IPS-20b (cell line): ENCODE measurements around the gene GZMM.

Experiments used
- H3K27ac ChIP-seq: one replicate; pipeline ENCODE4 v1.5.1; 2013; ENCODE audit warnings: low read length
- H3K27me3 ChIP-seq: 2 replicates; pipeline ENCODE4 v1.6.1; 2013; ENCODE audit warnings: mild to moderate bottlenecking, low read length, inconsistent platforms; ENCODE audit not compliant: insufficient read depth
- H3K36me3 ChIP-seq: 2 replicates; pipeline ENCODE4 v1.6.1; 2013; ENCODE audit warnings: low read depth, mild to moderate bottlenecking, inconsistent platforms, low read length, moderate library complexity; ENCODE audit not compliant: insufficient read depth
- H3K4me1 ChIP-seq: 2 replicates; pipeline ENCODE4 v1.6.1; 2013; ENCODE audit warnings: mild to moderate bottlenecking, control low read depth, inconsistent platforms, low read length, moderate library complexity; ENCODE audit not compliant: insufficient read depth
- H3K4me3 ChIP-seq: 2 replicates; pipeline ENCODE4 v1.5.1; 2013; ENCODE audit warnings: mild to moderate bottlenecking, low read length, inconsistent platforms
- H3K9ac ChIP-seq: 2 replicates; pipeline ENCODE4 v1.6.1; 2013; ENCODE audit warnings: low read depth, mild to moderate bottlenecking, inconsistent platforms, low read length, moderate library complexity
- H3K9me3 ChIP-seq: 2 replicates; pipeline ENCODE4 v1.6.1; 2013; ENCODE audit warnings: mild to moderate bottlenecking, low read depth, low read length, inconsistent platforms; ENCODE audit not compliant: insufficient read depth

GZMM gene

DNA sequence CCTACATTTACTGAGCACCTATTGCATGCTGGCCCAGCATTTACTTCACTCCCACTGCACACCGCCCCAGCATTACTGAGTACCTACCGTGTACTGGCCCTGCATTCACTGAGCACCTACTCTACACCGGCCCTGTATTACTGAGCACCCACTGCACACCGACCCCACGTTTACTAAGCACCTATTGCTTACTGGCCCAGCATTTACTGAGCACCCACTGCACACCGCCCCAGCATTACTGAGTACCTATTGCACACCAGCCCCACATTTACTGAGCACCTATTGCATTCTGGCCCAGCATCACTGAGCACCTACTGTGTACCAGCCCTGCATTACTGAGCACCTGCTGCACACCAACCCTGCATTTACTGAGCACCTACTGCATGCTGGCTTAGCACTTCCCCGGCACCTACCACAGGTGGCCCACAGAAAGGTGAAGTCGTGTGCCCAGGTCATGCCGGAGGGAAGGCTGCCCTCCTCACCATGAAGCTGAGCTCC is 29.6 kb upstream of the GZMM start:
- H3K4me1 ChIP-seq = peaks cover 3% of the 10 kb centered on the region; the same call in 1 of the 2 replicates
- H3K36me3 ChIP-seq = peaks cover 13% of the 10 kb centered on the region; the same call in 1 of the 2 replicates
- H3K9ac ChIP-seq = no peak overlapping the region
- H3K4me3 ChIP-seq = no peak overlapping the region
- H3K27ac ChIP-seq = no peak overlapping the region
- H3K27me3 ChIP-seq = peaks cover 39% of the 10 kb centered on the region
- no peaks in the 10 kb centered on the region for H3K9me3 ChIP-seq

DNA sequence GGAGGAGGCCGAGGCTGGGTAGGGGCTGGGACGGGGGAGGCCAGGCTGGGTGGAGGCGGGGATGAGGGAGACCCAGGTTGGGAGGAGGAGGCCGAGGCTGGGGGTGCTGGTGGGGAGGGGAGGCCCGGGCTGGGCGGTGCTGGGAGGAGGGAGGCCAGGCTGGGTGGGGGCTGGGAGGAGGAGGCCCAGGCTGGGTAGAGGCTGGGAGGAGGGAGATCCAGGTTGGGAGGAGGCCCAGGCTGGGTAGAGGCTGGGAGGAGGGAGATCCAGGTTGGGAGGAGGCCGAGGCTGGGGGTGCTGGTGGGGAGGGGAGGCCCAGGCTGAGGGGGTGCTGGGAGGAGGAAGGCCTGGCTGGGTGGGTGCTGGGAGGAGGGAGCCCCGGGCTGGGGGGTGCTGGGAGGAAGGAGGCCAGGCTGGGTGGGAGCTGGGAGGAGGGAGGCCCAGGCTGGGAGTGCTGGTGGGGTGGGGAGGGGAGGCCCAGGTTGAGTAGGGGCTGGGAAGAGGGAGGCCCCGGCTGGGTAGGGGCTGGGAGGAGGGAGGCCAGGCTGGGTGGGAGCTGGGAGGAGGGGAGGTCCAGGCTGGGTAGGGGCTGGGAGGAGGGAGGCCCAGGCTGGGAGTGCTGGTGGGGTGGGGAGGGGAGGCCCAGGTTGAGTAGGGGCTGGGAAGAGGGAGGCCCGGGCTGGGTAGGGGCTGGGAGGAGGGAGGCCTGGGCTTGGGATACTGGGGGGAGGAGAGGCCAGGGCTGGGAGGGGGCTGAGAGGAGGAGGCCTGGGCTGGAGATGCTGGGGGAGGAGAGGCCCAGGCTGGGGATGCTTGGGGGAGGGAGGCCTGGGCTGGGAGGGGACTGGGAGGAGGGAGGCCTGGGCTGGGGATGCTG is 25.9 kb upstream of the GZMM start:
- Histone ChIP-seq H3K4me3 (no peak overlapping the region), H3K9me3 (no peaks in the 10 kb centered on the region), H3K4me1 (no peaks in the 10 kb centered on the region), H3K36me3 (peaks cover 8% of the 10 kb centered on the region; the same call in 1 of the 2 replicates), H3K9ac (no peak overlapping the region), H3K27ac (no peak overlapping the region), H3K27me3 (peaks cover 33% of the 10 kb centered on the region)

DNA sequence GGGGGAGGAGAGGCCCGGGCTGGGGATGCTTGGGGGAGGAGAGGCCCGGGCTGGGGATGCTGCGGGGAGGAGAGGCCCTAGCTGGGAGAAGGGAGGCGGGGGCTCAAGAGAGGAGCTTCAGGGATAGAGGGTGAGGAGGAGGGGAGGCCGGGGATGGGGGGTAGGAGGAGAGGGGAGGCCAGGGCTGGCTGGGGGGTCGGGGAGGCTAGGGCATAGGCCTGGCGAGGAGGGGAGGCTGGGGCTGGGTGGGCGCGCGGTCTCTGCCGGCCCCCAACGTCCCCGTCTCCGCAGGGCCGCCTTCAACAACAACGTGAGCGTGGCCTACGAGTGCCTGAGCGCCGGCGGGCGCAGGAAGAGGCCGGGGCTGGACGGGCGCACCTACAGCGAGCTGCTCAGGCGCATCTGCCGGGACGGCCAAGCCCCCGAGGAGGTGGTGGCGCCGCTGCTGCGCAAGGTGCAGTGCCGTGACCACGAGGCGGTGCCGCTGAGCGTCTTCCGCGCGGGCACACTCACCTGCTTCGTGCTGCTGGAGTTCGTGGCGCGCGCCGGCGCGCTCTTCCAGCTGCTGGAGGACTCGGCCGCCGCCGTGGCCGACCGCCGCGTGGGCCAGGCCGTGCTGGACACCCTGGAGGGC is 25.1 kb upstream of the GZMM start:
- Histone ChIP-seq H3K9ac (no peak overlapping the region), H3K27me3 (peaks cover 26% of the 10 kb centered on the region), H3K36me3 (peaks cover 7% of the 10 kb centered on the region; the same call in 1 of the 2 replicates), H3K9me3 (no peaks in the 10 kb centered on the region), H3K4me1 (no peaks in the 10 kb centered on the region), H3K27ac (no peak overlapping the region), H3K4me3 (peak overlapping the region; percentile 33; the same call in 1 of the 2 replicates)

DNA sequence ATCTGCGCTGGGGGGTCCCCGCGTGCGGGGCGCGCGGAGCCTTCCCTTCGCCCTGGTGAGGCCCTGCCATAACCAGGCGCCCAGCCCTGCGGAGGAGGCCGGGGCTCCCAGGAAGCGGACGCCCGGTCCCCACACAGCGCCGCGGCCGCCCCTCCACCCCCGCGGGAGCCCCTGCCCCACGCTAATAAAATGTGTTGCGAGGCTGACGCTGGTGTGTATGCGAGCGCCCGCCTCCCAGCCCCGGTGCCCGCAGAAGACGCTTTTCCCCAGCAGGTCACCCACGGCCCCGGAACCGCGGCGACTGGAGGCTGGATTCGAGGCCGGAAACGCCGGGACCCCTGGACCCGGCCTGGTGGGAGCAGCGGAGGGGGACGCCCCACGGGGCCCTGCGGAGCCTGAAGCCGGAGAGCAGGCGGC is 24.4 kb upstream of the GZMM start:
- H3K36me3 ChIP-seq = no peaks in the 10 kb centered on the region
- H3K27me3 ChIP-seq = peaks cover 18% of the 10 kb centered on the region
- H3K27ac ChIP-seq = no peak overlapping the region
- H3K9me3 ChIP-seq = no peaks in the 10 kb centered on the region
- no peak overlapping the region for H3K9ac ChIP-seq
- no peak overlapping the region for H3K4me3 ChIP-seq
- no peaks in the 10 kb centered on the region for H3K4me1 ChIP-seq

DNA sequence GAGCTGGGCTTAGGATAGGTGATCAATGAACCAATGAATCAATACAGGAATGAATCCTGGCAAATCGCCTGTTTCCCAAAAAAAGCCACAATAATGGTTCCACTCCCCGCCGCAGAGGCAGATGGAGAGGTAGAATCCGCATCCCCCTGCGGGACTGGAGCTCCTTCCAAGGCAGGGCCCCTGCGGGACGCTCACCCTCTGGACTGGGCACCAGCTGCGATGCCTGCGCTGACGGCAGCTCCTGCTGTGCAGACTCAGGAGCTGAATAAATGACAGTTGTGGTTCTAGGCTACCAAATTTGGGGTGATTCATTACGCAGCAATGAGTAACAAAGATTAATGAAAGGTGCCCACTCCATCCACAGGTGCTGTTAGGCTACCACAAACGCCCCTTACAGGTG is 21.1 kb upstream of the GZMM start:
- Histone ChIP-seq H3K9me3 (no peaks in the 10 kb centered on the region), H3K4me3 (no peak overlapping the region), H3K36me3 (no peaks in the 10 kb centered on the region), H3K9ac (no peak overlapping the region), H3K27me3 (peaks cover 17% of the 10 kb centered on the region), H3K27ac (no peak overlapping the region), H3K4me1 (no peaks in the 10 kb centered on the region)

DNA sequence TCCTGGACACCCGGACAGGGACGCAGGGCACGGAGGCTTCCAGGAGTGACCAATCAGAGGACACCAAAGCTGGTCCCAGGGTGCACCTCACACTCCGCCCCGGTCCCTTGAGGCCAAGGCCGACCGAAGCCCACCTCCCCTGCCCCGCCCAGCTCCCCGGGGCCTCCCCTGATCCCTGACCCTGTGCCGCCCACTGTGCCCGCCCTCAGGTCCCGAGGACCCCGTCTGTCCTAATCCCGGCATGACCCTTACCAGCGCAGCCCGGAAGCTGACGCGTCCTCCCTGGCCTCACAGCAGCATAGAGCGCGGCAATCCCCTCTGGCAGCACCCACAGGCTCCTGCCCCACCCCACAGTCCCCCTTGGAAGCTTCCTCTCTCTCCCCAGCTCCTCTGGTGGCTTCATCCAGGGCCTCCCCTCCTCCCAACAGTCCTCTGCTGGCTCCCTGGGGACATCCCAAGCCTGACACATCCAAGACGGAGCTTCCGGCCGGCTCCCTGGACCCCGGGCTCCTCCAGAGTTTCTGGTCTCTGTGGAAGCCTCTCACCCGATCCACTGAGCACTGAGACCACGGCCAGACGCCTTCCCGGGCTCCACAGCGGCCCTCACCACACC is 19.7 kb upstream of the GZMM start:
- no peaks in the 10 kb centered on the region for H3K9me3 ChIP-seq
- no peak overlapping the region for H3K9ac ChIP-seq

DNA sequence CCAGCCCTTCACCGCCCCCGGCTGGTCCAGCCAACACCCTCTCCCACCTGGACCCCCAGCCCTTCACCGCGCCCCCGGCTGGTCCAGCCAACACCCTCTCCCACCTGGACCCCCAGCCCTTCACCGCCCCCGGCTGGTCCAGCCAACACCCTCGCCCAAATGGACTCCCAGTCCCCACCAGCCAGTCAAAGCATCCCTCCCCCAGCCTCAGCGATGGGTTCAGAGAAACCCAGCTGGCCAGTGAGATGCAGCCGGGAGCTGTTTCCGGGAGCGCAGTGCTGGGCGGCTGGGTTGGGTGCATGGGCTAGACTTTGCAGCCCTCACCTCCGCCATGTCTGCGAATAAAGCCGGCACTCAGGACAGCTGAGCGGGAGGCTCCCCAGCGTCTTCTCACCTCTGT is 18.8 kb upstream of the GZMM start:
- Histone ChIP-seq H3K4me1 (no peaks in the 10 kb centered on the region), H3K36me3 (no peaks in the 10 kb centered on the region), H3K27me3 (peaks cover 8% of the 10 kb centered on the region), H3K27ac (no peak overlapping the region), H3K9me3 (no peaks in the 10 kb centered on the region), H3K9ac (no peak overlapping the region), H3K4me3 (no peak overlapping the region)

More for the DNA sequence above, 19.7 kb upstream of the GZMM start:
- Histone ChIP-seq H3K27me3 (peaks cover 17% of the 10 kb centered on the region), H3K36me3 (no peaks in the 10 kb centered on the region), H3K4me1 (no peaks in the 10 kb centered on the region), H3K27ac (no peak overlapping the region), H3K4me3 (no peak overlapping the region)

DNA sequence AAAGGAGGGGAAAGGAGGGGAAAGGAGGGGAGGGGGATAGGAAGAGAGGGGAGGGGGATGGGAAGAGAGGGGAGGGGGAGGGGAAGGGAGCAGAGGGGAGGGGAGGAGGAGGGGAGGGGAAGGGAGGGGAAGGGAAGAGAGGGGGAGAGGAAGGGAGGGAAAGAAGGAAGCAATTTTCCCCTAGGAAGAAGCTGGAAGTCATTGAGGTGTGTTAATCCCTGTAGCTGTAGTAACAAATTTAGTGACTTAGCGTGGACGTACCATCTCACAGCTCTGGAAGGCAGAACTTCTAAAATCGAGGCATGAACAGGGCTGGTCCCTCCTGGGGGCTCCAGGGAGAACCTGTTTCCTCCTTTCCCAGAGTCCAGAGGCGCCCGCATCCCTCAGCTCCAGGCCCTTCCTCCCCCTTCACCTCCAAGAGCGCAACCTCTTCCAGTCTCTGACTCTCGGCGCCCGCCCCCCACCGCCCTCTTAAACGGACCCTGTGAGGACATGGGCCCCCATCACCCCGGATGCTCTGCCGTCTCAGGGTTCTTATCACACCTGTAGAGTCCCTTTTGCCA is 17.9 kb upstream of the GZMM start:
- Histone ChIP-seq H3K27ac (no peak overlapping the region), H3K4me1 (no peaks in the 10 kb centered on the region), H3K9ac (no peak overlapping the region), H3K9me3 (no peaks in the 10 kb centered on the region), H3K4me3 (no peak overlapping the region), H3K27me3 (peaks cover 3% of the 10 kb centered on the region), H3K36me3 (no peaks in the 10 kb centered on the region)

DNA sequence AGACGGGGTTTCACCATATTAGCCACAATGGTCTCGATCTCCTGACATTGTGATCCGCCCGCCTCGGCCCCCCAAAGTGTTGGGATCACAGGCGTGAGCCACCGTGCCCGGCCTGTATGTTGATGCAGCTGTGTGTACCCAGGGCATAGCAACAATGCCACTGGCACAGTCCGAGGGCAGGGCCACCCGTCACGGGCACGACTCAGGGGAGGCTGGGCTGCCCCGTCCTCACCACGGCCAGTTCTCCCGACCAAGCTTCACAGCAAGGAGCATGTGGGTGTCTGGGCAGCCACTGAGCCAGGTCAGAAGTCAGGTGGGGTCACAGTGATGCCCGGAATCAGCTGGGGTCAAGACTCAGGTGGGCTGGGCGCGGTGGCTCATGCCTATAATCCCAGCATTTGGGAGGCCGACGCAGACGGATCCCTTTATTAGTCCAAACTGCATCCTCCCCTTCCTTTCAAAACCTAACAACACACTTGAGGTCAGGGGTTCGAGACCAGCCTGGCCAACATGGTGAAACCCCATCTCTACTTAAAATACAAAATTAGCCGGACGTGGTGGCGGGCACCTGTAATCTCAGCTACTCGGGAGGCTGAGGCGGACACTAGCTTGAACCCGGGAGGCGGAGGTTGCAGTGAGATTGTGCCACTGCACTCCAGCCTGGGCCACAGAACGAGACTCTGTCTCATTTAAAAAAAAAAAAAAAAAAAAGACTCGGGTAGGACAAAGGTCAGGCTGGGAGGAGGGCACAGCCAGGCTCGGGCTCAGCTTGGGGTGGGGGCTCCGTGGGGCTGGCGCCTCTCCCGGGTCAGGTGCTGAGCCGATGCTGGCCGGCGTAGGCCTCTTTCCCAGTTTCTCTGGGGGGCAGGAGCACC is 13.5 kb upstream of the GZMM start:
- no peaks in the 10 kb centered on the region for H3K9me3 ChIP-seq
- H3K27me3 ChIP-seq = no peaks in the 10 kb centered on the region; the same call in 1 of the 2 replicates
- no peaks in the 10 kb centered on the region for H3K4me1 ChIP-seq
- H3K27ac ChIP-seq = peak overlapping the region; percentile 56
- peaks cover under 1% of the 10 kb centered on the region; the same call in 1 of the 2 replicates for H3K36me3 ChIP-seq
- H3K4me3 ChIP-seq = peak overlapping the region; percentile 75; the same call in 1 of the 2 replicates
- H3K9ac ChIP-seq = peak overlapping the region; percentile 68; the same call in 1 of the 2 replicates

DNA sequence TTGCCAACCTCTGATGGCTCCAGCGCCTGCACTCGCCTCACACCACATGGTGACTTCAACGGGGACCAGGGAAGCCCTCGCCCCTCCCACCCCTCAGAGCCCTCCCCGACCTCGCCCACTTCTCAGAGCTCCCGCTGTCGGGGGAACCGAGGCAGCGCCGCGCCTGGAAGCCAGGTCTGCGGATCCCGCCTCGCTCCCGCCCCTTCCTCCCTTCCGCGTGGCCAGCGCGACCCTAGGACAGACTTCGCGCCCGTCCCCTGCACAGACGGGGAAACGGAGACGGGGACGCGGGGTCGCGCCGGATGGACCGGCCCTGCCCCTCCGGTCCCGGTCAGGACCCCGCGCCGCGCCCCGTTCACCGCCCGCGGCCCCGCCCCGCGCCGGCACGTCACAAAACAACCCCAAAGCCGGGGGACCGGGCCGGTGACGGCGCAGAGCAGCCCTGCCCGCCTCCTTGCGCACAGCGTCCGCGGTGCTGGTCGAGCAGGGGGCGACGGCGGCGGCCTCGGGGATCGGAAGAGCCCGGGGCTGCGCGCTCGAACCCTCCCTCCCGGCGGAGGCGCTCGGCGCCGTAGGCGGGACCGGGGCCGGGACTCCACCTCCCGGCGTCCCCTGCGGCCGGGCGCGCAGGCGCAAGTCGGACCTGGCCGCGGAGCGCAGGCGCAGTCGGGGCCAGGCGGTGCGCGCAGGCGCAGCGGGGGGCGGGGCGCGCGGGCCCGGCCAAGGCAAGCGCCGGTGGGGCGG is 12.7 kb upstream of the GZMM start:
- Histone ChIP-seq H3K27me3 (no peaks in the 10 kb centered on the region; the same call in 1 of the 2 replicates), H3K4me3 (peak overlapping the region; percentile 75; the same call in 1 of the 2 replicates), H3K27ac (peak overlapping the region; percentile 56), H3K9me3 (no peaks in the 10 kb centered on the region), H3K36me3 (peaks cover 8% of the 10 kb centered on the region; the same call in 1 of the 2 replicates), H3K9ac (peak overlapping the region; percentile 68; the same call in 1 of the 2 replicates), H3K4me1 (no peaks in the 10 kb centered on the region)
